Germinal center (tissue), 1 donor: ENCODE measurements around the gene BSDC1.

ENCODE experiments used
- DNase-seq: peaks from one replicate; pipeline ENCODE4 v3.0.0; 2012; ENCODE audit warnings: mixed read lengths, low spot score

Gene BSDC1

DNA sequence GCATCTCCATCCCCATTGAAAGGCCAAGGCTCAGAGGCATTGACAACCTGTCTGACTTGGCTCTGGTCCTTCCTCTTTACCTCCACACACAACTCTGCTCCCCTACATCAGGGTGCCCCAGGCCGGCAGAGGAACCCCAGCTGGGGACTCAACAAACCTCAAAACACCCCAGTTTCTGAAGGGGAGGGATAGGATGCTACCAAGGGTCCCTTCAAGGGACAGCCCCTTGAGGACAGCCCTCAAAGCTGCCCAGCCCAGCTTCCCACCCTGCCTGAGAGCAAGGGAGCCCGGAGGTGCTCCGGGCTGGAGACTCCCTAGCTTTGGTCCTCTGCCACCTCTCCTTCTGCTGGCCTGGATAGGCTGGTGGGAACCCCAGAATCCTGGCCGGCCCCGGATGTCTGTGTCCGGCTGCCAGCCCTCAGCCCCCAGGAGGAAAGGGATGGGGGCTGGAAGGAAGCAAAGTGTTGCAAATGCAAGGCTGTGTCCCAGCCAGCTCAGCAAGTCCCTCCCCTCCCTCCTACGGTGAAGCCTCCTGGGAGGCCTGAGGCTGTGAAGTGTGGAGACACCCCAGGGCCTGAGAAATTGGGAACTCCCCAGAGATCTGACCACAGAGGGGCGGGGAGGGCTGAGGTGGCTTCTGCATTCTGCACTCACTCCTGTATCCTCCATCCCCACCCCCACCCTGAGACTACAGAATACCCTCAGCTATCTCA, 57.1 kb downstream of the BSDC1 start:
- DNase-seq = peak; percentile 79

DNA sequence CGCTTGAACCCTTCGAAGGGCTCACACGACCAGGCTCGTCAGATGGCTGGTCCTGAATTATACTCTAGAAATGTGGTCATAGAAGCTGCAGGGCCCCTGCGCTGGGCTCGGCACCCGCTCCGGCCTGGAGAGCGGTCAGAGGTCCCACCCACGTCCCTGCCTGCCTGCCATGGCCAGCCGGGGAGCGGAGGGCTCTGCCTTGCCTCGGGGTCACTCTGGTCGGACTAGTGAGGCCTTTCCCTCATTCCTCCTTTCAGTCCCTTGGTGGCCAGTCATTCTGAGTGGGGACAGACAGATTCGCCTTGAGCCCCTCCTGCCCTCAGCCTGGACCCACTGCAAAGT, 57.7 kb downstream of the BSDC1 start:
- DNase-seq = no peak

DNA sequence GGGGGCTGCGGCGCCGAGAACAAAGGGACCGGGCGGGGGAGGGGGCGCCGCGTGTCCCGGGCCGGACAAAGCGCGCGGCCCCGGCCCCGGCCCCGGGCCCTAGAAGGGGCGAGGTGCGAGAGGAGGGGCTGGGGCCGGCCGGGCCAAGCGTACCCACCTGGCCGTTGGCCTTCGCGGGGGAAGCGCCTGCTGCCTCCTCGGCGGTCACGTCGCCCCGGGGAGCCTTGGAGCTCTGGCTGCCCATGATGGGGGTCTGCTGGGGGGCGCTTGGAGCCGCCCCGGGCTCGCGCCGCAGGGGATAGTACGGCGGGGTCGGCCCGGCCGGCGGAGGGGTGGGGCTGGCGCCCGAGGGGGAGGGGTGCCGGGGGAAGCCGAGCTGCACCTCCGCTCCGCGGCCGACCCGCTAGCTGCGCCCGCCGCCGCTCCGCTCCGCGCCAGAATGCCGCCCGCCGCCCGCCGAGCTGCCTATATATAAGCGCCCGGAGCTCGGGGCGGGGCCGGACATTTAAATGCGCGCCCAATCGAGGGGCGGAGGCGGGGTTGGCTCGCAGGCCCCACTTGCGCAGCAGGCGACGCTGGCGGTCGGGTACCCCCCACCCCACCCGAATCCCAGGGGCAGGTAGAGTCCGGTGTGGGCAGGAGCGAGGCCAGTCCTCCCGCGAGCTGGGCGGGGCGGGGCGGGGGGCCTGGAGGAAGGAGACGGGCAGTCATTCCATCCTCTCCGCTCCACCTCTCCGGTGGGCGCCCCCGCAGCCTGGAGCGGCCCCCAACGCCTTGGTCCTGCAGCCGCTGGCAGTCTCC, 58.3 kb downstream of the BSDC1 start, which contains the start of gene MARCKSL1:
Gene MARCKSL1, minus strand, starts transcription at position 444 of the 801 bp plus-strand sequence. Its CDS starts 200 bp downstream, at position 244.
- peak; percentile 87 for DNase-seq

DNA sequence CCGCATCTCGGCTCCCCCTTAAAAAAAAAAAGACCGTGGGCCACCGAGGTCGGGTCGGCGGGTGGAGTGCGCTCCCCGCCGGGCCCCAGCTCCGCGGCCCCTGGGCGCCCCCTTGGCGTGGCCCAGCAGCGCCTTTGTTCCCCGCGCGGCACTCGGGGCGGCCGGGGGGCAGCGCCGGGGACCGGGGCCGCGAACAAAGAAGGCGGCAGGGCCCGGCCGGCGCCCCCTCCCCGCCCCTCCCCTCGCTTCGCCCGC, 58.8 kb downstream of the BSDC1 start:
- DNase-seq = no peak

DNA sequence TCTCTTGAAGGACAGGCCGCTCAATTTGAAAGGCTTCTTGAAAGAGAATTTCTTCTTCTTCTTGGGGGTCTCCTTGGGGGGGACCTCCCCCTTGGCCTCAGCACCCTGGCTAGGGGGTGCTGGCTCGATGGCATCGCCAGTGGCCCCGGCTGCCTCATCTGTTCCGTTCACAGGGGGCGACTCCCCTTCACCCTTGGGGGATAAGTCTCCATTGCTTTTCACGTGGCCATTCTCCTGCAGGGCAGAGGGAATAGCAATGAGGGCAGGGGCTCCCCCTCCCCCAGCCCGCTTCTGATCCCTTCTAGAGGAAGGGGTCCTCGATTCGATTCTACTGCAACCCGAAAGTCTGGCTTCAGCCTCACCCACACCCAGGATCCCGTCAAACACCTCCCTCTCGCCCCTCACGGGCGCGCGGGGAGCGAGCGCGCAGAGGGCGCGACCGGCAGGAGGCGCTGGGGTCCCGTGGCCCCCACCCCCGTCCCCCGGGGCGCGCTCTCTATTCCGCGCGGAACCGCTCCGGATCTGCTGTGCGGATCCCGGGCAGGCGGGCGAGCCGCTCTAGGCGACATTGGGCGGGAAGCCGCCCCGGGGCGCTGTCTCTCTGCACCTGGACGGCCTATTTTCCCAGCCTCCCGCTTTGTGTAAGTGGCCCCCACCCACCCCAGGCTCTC, 59.2 kb downstream of the BSDC1 start:
- peak; percentile 78 for DNase-seq

DNA sequence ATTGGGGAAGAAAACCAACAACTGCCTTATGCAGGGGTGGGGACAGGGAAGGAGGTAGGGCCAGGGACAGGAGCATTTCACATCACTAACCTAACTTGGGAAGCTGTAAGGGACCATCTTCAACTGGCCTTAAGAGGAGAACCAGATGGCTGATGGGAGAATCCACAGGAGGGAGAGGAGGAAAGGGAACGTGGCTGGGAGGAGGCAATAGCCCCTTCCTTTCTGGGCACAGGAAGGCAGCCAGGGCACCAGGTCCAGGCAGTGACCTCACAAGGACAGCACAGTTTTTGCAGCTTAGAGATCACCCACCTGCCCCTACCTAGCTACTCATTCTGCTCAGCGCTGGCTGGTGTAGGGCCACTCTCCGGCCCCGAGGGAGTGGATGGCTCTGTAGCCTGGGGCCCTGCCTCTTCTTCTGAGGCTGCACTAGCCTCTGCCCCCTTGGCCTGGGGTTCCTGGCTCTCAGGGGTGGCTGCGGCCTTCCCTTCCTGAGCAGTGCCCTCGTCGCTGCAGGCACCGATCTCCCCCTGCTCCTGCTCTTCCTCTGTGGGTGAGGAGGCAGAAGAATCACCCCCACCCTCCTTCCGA, 59.9 kb downstream of the BSDC1 start:
- no peak for DNase-seq

DNA sequence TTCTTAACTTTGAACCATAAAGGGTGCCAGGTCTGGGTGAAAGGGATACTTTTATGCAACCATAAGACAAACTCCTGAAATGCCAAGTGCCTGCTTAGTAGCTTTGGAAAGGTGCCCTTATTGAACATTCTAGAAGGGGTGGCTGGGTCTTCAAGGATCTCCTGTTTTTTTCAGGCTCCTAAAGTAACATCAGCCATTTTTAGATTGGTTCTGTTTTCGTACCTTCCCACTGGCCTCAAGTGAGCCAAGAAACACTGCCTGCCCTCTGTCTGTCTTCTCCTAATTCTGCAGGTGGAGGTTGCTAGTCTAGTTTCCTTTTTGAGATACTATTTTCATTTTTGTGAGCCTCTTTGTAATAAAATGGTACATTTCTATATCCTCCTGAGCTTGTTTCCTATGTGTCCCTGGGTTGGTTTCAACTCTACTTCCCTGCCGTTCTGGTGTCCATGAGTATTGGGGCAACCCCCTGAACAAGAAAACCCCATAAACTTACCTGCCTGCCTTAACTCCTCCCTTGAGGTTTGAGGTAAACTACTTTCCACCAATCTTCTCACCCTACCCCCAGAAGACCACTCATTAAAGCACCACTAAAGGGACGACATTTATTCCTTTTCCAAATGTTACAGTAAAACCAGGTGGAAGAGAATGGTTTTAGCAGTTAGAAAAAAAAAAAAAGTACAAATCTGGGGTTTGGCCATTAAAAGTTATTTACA, 60.8 kb downstream of the BSDC1 start:
- no peak for DNase-seq

DNA sequence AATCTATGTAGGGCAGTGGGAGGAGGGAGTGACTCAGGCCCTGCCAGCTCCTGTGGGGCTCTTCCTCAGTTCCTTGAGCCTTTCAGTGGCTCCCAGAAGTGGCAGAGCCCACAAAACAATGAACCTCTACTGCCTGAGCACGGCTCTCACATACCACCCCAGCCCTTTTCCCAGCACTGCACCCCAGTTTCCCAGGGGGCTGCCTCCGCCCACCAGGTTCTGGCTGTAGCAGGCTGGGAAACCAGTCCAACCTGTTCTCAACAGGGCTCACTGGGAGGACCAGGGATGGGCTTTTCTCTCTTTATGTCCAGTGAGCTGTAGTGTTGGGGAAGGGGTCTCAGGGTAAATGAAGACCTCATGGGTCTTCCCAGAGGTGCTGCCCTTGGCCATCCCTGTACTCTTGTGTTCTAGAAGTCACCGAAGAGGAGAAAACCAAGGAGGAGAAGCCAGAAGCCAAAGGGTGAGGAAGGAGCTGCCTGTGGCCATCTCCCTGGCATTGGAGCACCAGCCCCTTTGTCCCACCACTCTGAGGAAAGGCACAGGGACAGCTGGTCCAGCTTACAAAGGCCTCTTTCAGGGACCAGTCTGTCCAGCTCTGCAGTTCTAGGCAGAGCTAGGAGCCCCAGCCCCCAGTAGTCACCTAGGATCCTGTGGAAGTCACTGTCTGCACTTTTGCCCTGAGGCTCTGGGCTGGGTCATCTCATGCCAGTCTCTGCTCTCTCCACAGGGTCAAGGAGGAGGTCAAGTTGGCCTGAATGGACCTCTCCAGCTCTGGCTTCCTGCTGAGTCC, 61.8 kb downstream of the BSDC1 start:
- DNase-seq = no peak

DNA sequence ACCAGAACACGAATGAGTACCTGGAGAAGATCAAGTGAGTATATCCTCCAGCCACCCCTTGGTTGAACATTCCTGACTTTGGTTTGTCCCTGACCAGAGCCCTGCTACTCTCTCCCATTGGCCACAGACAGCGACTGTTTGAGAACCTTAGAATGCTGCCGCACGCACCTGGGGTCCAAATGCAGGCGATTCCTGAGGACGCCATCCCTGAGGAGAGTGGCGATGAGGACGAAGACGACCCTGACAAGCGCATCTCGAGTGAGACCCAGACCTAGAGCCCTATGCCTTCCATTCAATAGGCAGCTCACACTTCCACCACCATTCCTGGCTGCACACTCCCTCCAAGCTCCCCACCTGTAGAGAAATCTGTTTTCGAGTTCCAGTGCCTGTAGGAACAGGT, 62.7 kb downstream of the BSDC1 start:
- DNase-seq = no peak

DNA sequence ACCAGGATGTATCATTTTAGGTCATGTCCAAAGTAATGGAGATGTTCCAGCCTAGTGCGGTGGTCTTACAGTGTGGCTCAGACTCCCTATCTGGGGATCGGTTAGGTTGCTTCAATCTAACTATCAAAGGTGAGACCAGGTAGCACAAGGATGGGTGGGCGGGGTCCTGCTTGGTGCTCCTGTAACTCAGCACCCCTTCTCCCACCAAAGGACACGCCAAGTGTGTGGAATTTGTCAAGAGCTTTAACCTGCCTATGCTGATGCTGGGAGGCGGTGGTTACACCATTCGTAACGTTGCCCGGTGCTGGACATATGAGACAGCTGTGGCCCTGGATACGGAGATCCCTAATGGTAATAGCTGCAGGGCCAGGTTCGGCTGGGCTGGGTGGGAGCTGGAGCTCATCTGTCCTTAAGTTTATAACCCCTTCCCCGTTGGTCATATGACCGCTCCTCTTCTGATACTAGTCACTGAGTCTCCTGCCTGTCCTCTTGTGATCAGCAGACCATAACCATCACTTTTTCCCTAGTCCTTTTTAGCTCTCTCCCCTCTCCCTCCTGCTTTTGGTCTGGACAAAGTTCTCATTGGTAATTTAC, 63.6 kb downstream of the BSDC1 start:
- no peak for DNase-seq

DNA sequence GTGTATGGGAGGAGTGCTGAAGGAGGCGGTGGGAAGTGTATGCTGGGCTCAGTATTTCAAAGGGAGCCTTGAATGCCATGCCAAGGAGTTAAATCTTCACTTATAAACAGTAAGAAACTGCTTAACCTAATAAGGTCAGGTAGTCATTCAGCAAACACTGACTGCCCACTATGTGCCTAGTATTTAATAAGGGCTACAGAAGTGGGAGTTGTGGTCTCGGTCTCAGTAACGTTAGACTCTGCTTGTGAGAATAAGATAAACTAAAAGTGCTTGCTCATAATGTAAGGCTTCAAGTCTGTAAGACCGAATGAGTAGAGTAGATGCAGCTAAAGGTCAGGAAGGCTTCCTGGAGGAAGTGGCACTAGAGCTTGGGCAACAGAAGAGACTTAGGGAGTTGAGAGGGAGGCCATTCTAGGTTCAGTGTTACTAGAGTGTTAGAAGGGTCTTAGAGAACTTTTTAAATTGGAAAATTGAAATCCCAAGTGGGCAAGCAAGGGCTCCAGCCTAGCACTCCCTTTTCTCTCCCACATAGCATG, 64.2 kb downstream of the BSDC1 start:
- no peak for DNase-seq

DNA sequence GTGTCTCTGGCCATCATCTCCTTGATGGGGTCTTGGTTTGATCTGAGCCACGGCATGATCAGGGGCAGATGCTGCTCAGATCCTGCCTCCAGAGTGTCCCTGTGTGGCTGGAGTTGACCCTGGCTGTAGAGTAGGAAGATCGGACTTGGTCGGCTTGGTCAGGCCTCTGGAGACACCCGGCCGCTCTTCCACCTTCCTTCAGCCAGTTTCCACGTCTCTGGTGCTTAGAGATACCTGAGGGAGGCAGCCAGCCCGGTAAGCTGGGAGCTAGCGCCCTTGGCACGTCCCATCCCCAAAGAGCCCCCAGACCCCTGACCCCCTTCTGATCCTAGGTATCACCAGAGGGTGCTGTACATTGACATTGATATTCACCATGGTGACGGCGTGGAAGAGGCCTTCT, 67.0 kb downstream of the BSDC1 start:
- no peak for DNase-seq

DNA sequence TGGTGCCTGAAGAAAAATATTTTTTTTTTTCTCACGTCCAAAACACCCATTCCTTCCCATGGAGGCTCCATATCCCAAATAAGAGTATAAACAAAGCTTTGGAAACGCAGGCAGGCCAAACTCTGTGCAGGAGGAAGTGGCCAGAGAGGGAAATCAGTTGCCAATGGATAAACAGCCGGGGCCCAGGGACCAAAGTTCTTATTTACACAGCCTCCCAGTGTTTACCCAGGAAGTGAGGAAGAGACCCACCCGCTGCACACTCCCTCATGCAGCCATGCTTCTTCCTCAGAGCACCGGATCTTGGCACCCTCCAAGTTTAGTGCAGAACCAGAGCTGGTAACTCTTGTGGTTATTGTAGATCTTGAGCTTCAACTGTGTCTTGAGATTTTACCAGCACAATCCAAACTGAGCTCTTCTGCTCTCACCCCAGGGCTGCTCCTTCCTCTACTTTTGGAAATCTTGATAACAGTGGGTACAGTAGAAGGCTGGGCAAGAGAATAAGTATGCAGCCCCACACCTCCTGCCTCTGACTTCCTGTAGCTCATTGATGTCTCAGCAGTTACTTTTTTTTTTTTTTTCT, 72.4 kb downstream of the BSDC1 start:
- no peak for DNase-seq

DNA sequence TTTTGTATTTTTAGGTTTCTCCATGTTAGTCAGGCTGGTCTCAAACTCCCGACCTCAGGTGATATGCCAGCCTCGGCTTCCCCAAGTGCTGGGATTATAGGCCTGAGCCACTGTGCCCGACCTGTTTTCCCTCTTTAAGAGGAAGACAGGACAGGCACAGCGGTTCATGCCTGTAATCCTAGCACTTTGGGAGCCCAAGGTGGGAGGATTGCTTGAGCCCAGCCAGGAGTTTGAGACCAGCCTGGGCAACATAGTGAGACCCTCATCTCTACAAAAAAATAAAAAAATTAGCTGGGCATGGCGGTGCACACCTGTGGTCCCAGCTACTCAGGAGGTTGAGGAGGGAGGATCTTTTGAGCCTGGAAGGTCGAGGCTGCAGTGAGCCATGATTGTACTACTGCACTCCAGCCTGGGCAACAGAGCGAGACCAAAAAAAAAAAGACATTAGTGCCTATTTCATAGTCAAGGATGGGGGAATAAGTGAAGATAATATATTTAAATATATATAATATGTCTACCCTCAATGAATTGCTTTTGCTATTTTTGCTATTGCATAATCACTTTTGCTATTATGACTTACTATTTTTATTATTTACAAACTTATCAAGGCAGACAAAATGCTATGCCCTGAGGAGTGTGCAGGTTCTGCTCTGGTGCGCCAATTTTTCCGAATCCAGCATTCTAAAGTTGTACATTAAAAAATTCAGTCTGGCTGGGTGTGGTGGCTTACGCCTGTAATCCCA, 75.9 kb downstream of the BSDC1 start:
- DNase-seq = no peak

DNA sequence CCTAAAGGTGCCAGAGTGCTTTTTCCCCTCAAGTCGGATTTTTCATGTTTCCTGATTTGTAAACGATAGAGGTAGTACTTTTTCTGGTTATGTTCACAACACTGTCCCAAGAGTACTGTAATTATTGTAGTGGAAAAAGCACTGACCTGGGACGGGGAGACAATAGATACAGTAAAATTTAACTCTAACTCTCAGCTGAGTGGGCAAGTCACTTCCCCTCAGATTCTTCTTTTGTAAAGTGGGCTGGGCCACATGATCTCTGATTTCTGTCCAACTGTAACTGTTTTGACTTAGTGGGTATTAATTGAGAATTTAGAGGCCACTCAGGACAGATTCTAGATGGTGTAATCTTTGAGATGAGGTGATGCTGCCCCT, 77.4 kb downstream of the BSDC1 start:
- DNase-seq = peak; percentile 63
